ENCODE data around the gene MAMDC4. TPM values are rescaled to one million over a fixed set of nuclear protein-coding genes. Genes with fewer than 3 reads are reported as not detected.

MAMDC4 gene
- total RNA-seq, 1 donor from 2014 or later, result 11.0 TPM

GRCh38 chr9:136901516-136902258 lies 49.5 kb downstream of the MAMDC4 start:
- DNase-seq (ENCODE audit: low spot score), result no peak
- intact Hi-C loops (cut with DNase I), result loop anchor here (2.0 kb wide), 1 partner anchor 43 kb away; the partner anchor contains the start of genes C8G and FBXW5

GRCh38 chr9:136902259-136902821 lies 50.2 kb downstream of the MAMDC4 start:
- intact Hi-C loops (cut with DNase I), result loop anchor here (2.0 kb wide), 1 partner anchor 42 kb away; the partner anchor contains the start of genes C8G and FBXW5
- peak; percentile 89 for DNase-seq (ENCODE audit: low spot score)

- no peak for DNase-seq (ENCODE audit: low spot score)
- intact Hi-C loops (cut with DNase I), result loop anchor here (2.0 kb wide), 1 partner anchor 42 kb away; the partner anchor contains the start of genes C8G and FBXW5
Observed at GRCh38 chr9:136903041-136903554, 51.0 kb downstream of the MAMDC4 start.

GRCh38 chr9:136906266-136906665 lies 54.1 kb downstream of the MAMDC4 start:
- no peak for DNase-seq (ENCODE audit: low spot score)
- intact Hi-C loops (cut with DNase I), result no loop called here

- intact Hi-C loops (cut with DNase I), result no loop called here
- no peak for DNase-seq (ENCODE audit: low spot score)
Observed at GRCh38 chr9:136907011-136907914, 55.1 kb downstream of the MAMDC4 start.

Small RNA genes lying within 50 kb of the gene (microRNA-seq; reads per million reads assigned to microRNA genes)
- gene MIR4292 (not detected), gene MIR4479 (not detected)

Other genes starting within 250 kb of the MAMDC4 start
- gene EGFL7, start 189.4 kb upstream of the MAMDC4 start, total RNA-seq, result 85.3 TPM
- 48.4 TPM for gene AGPAT2, start 164.9 kb upstream of the MAMDC4 start, total RNA-seq
- gene DIPK1B, start 139.8 kb upstream of the MAMDC4 start, total RNA-seq, result 28.3 TPM
- gene LCN10, start 109.4 kb upstream of the MAMDC4 start, total RNA-seq, result 3.3 TPM
- gene LCN6, start 103.8 kb upstream of the MAMDC4 start, total RNA-seq, result 4.5 TPM
- not detected for gene LCN8, start 94.1 kb upstream of the MAMDC4 start, total RNA-seq
- not detected for gene LCN15, start 87.8 kb upstream of the MAMDC4 start, total RNA-seq
- 62.5 TPM for gene TMEM141, start 61.0 kb upstream of the MAMDC4 start, total RNA-seq
- 1.6 TPM for gene CCDC183, start 56.0 kb upstream of the MAMDC4 start, total RNA-seq
- gene RABL6, start 44.4 kb upstream of the MAMDC4 start, total RNA-seq, result 66.4 TPM
- 8.6 TPM for gene AJM1, start 9.9 kb upstream of the MAMDC4 start, total RNA-seq
- 296 TPM for gene PHPT1, start 2.9 kb upstream of the MAMDC4 start, total RNA-seq
- 293 TPM for gene EDF1, start 14.0 kb downstream of the MAMDC4 start, total RNA-seq
- gene TRAF2, start 34.2 kb downstream of the MAMDC4 start, total RNA-seq, result 10.2 TPM
- gene FBXW5, start 92.4 kb downstream of the MAMDC4 start, total RNA-seq, result 162 TPM
- gene C8G, start 92.9 kb downstream of the MAMDC4 start, total RNA-seq, result 3.4 TPM
- 20.7 TPM for gene LCN12, start 99.9 kb downstream of the MAMDC4 start, total RNA-seq
- 1,323 TPM for gene PTGDS, start 125.2 kb downstream of the MAMDC4 start, total RNA-seq
- 5.9 TPM for gene LCNL1, start 130.6 kb downstream of the MAMDC4 start, total RNA-seq
- 26.0 TPM for gene PAXX, start 140.1 kb downstream of the MAMDC4 start, total RNA-seq
- gene CLIC3, start 144.2 kb downstream of the MAMDC4 start, total RNA-seq, result 12.9 TPM
- gene ABCA2, start 175.9 kb downstream of the MAMDC4 start, total RNA-seq, result 41.5 TPM
- 0.22 TPM for gene FUT7, start 179.7 kb downstream of the MAMDC4 start, total RNA-seq
- gene NPDC1, start 193.8 kb downstream of the MAMDC4 start, total RNA-seq, result 96.4 TPM
- 0.92 TPM for gene ENTPD2, start 201.7 kb downstream of the MAMDC4 start, total RNA-seq
- 0.11 TPM for gene SAPCD2, start 218.2 kb downstream of the MAMDC4 start, total RNA-seq
- gene UAP1L1, start 225.2 kb downstream of the MAMDC4 start, total RNA-seq, result 6.5 TPM
- gene MAN1B1, start 234.6 kb downstream of the MAMDC4 start, total RNA-seq, result 27.2 TPM